ENCODE measurements around the gene DDX25.

The DDX25 gene

GRCh38 chr11:125935618-125936199 is 31.4 kb downstream of the DDX25 start:
- no peak for DNase-seq (ENCODE audit: low read depth in 2 of 2)

GRCh38 chr11:125938418-125938817 is 34.1 kb downstream of the DDX25 start:
- DNase-seq (ENCODE audit: low read depth in 2 of 2), result no peak

GRCh38 chr11:125939081-125939521 is 34.8 kb downstream of the DDX25 start:
- no peak for DNase-seq (ENCODE audit: low read depth in 2 of 2)

- no peak for DNase-seq (ENCODE audit: low read depth in 2 of 2)
Observed at GRCh38 chr11:125940145-125940544, 35.8 kb downstream of the DDX25 start.

- no peak for DNase-seq (ENCODE audit: low read depth in 2 of 2)
Observed at GRCh38 chr11:125941267-125941618, 36.9 kb downstream of the DDX25 start.

GRCh38 chr11:125941619-125942611 is 37.6 kb downstream of the DDX25 start:
- peak; percentile 22 to 25 for DNase-seq (ENCODE audit: low read depth in 2 of 2)

GRCh38 chr11:125942771-125943428 is 38.6 kb downstream of the DDX25 start:
- DNase-seq (ENCODE audit: low read depth in 2 of 2), result no peak

GRCh38 chr11:125943661-125944349 is 39.5 kb downstream of the DDX25 start:
- no peak for DNase-seq (ENCODE audit: low read depth in 2 of 2)

- no peak for DNase-seq (ENCODE audit: low read depth in 2 of 2)
Observed at GRCh38 chr11:125944350-125945010, 40.2 kb downstream of the DDX25 start.

GRCh38 chr11:125945011-125945796 is 40.9 kb downstream of the DDX25 start:
- no peak for DNase-seq (ENCODE audit: low read depth in 2 of 2)

GRCh38 chr11:125945797-125946520 is 41.7 kb downstream of the DDX25 start, which contains the start of gene VSIG10L2:
TSS of gene VSIG10L2 (plus strand) at chr11:125946044. CDS start at chr11:125946056, 12 bp downstream.
- no peak for DNase-seq (ENCODE audit: low read depth in 2 of 2)

- no peak for DNase-seq (ENCODE audit: low read depth in 2 of 2)
Observed at GRCh38 chr11:125946712-125947418, 42.6 kb downstream of the DDX25 start.

- DNase-seq (ENCODE audit: low read depth in 2 of 2), result no peak
Observed at GRCh38 chr11:125947419-125948277, 43.3 kb downstream of the DDX25 start.

GRCh38 chr11:125948278-125949051 is 44.2 kb downstream of the DDX25 start:
- DNase-seq (ENCODE audit: low read depth in 2 of 2), result no peak

GRCh38 chr11:125949271-125950177 is 45.2 kb downstream of the DDX25 start:
- DNase-seq (ENCODE audit: low read depth in 2 of 2), result no peak

- DNase-seq (ENCODE audit: low read depth in 2 of 2), result no peak
Observed at GRCh38 chr11:125950178-125950490, 45.8 kb downstream of the DDX25 start.

All from stimulated activated CD8-positive, alpha-beta memory T cell treated with anti-CD3 and anti-CD28 coated beads, Interleukin-15, amount 100 ng/mL, for 48 hours (primary cell).